NCI-H1092 (cell line): ENCODE data around the gene FAM151A.

Source experiments
- DNase-seq: peaks from one replicate; lab custom pipeline; 2025; lab: John Stamatoyannopoulos, UW

The FAM151A gene

DNA sequence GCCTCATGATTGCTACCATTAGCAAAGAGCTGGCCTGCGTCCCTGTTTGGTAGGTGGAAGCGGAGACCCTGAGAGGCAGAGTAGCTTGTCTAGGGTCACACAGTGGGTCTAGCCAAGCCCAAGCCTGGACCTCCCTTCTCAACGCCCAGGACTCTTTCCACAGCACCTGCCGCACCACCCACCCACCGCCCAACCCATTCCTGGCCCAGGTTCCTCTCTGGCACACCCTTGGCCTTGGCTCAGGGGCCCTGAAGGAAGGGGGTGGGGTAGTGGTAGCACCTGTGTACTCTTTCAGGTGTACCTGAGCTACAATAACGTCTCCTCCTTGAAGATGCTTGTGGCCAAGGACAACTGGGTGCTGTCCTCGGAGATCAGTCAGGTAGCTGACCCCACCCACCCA is 19.3 kb downstream of the FAM151A start:
- no peak for DNase-seq

DNA sequence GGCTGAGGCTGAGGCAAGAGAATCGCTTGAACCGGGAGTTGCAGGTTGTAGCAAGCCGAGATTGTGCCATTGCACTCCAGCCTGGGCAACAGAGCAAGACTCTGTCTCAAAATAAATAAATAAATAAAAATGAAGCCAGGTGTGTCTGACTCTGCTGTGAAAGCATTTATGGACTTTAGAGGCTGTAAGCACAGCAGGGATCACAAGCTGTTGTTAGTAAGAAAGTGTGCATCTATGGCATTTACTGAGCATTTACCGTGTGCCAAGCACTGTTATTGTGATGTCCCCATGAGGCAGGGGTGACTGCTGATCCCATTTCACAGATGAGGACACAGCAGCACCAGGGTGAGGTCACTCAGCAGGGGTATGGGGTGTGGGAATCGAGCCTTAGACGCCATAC is 20.1 kb downstream of the FAM151A start:
- no peak for DNase-seq

DNA sequence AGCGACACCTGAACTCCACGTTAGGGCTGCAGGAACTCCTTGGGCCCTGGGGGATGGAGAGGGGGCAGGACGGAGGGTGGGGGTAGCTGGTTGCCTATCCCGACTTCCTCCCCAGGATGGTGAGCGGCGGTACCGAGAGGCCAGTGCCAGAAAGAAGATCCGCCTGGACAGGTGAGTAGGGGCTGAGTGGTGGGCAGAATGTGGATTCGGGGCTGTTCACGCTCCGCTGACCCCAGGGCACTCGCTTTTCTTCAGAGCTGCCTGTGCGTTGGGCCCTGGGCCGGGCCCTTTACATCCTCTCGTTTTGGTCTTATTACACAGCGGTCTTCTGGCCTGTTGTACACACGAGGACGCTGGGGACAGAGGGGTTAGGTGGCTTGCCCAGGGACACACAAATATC is 20.8 kb downstream of the FAM151A start:
- no peak for DNase-seq

DNA sequence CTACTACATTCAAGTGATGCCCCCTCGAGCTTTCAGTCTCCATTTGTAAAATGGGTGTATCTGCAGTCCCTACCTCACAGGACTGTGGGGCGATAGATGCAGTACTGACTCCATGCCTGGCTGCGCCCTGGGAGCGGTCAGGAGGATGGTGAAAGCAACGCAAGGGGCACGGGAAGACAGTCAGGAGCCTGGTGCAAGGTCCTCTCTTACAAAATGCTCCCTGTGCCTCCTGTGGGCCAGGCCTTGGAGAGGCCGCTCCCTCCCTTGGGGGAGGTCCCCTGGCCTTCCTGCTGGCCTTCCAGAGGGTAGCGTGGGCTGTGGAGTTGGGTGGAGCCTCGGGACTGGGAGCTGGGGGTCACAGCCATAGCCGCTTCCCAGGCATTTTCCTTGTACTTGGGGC is 21.6 kb downstream of the FAM151A start:
- no peak for DNase-seq

DNA sequence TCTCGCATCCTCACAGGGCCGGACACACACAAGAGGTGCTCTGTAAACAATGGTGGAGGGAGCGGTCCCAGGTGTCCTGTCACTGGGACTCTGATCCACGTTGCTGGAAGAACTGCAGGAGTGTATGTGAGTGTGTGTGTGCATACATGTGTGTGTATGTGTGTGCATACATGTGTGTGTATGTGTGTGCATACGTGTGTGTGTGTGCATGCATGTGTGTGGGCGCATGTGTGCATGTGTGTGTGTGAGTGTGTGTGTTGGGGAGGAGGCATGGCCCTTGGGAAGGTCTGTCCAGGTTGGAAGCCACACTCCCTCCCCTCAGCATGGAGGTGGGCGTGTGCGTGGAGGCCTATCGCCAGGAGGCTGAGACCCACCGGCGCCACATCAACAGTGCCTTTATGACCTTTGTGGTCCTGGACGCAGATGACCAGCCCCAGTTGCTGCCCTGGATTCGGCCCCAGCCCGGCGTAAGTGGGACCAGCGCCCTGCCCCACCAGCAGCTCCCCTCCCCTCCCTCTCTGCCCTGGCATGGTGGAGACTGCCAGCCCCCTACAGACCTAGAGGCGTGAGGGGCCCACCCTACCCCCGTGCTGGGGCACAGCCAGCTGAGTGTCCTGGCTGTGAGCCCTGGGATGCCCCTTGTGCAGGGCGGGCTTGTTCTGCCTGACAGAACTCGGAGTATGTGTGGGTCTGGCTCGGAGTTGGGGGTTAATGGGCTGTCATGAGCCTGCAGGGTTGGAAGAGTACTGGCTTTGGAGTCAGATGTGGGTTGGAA is 22.2 kb downstream of the FAM151A start:
- no peak for DNase-seq

DNA sequence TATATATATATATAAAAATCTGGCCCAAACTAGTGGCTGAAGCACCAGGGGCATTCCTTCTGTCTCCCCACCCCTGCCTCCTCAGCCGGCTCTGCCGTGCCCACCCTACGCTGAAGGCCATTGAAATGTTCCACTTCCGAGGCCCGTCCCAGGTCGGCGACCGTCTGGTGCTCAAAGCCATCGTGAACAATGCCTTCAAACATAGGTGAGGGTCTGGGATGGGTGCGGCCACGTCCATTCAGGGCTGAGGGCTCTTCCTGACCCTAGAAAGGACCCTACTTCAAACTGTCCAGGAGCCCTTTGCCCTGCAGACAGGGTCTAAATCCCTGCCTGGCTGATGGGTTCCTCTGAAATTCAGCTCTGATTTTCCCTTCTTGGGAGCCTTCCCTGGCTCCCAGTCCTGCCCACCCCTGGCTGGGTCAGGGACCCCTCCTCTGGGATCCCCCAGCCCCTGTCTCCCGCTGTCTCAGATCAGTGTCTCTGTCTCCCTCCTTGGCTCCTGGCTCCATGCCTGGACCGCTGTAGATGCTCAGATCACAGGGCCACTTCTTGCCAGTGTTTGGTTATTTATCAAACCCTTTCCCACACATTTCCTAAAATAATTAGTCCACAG is 24.0 kb downstream of the FAM151A start:
- no peak for DNase-seq

DNA sequence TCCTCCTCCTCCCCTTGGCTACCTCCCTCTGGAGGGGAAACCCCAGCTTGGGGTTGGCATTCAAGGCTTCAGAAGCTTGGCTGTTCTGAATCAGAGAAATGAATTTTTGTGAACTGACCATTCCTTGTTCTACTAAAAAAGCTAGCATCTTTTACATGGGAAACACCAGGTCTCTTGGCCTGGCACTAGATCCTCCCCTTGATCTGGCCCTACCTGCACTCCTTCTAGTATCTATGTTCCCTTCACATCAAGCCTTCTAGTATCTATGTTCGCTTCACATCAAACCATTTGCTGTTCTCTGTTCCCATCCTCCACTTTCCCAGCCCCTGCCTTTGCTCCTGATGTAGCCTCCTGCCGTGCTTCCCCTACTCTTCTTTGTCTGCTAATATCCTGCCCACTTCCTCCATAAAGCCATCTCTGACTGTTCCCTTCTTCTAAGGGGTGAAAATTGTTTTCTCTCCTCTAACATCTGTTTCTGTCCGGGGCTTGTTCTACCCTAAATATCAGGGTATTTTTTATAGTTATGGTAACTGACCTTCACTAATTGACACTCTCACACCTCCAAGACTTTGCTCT is 25.8 kb downstream of the FAM151A start:
- no peak for DNase-seq

DNA sequence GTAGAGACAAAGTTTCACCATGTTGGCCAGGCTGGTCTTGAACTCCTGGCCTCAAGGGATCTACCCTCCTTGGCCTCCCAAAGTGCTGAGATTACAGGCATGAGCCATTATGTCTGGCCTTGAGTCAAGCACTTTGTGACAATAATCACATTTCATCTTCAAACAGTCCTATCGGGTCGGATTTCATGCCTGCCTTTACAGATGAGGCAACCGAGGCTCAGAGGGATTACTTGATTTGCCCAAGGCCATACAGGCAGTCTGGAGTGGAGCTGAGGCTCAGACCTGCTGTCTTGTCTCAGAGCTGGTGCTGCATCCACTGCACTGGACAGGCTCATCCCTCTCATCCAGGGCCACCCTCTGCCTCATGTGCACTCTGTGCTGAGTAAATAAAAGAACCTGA is 26.6 kb downstream of the FAM151A start:
- DNase-seq: no peak

DNA sequence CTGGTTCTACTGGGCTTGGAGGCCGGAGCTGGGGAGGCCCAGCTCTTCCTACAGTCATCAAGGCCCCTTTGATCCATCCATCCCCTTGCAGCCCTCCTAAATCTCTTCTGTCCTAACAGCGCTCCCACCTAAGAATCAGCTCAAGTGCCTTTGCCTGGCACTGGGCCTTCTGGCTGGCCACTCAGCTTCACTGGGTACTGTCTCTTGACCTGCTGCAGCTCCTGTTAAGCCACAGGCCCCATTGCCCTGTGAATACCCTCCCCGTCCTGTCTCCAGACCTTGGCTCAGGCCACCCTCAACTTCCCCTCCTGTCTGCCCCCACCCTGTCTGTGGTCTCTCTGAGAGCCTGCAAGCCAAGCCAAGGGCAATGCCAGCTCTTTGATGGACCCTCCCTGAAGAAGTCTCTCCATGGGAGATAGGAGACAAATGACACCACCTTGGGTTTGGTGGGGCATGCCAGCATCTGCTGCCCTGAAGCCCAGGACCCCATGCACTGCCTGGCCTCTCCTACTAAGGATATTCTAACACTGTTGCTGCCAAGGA is 27.3 kb downstream of the FAM151A start:
- DNase-seq: no peak

DNA sequence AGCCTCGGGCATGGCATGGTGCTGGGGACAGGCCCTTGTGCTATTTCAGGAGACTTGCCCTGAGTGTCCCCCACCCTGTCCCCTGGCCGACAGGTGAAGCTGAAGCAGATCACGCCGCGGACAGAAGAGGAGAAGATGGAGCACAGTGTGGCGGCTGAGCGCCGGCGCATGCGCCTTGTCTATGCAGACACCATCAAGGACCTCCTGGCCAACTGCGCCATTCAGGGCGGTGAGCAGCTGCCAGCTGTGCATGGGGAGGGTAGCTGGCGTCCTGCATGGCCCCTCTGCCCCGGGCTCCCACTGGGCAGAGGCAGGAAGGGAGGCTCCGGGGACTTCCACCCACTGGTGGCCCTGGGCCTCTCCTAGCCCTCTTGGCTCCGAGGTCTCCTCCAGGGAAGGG is 28.9 kb downstream of the FAM151A start:
- DNase-seq: no peak

DNA sequence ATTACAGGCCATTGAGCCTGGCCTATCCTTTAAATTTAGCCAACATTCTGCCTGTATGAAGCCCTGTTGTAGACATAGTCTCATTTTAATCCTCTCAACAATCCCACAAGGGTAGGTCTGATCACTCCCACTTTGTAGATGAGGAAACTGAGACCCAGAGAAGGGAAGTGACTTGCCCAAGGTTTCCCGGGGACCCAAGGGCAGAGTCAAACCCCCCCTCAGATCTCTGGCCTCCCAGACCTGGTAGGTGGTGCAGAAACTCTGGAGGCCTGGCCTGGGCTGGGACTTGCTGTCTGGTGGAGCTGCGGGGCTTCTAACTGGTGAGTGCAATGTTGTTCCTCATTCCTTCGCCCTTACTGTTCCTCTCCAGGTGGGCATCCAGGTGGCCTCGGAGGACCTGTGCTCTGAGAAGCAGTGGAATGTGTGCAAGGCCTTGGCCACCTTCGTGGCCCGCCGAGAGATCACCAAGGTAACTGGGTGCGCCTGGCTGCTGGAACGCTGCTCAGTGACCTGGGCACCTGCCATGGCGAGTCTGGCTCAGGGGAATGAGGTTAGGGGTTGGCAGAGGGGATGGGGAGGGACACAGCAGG is 29.7 kb downstream of the FAM151A start:
- no peak for DNase-seq

DNA sequence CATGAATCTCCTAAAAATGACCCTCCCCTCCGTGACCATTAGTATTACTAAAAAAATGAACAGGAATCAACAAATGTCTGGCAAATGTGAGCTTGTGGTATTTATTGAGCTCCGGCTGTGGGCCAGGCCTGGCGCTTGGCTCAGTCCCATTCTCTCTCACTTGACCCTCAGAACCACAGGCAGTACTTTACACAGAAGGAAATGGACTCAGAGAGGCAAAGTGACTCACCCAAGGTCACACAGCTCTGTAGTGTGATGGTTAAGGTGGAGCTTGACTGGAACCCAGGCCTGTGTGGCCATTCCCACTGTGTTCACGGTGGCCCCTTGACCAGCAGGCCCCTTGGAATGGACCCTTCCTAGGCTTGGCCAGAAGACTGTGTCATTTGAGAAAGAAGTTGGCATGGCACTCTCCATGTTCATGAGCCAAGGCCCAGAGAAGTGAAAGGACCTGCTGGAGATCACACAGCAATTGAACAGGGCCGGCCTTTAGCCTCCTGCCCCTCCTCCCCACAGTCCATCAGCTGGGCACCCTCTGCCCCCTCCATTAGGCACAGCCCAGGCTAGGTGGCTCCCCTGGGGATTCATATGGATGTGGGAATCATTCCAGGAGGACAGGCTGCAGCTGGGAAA is 32.1 kb downstream of the FAM151A start:
- DNase-seq: no peak

DNA sequence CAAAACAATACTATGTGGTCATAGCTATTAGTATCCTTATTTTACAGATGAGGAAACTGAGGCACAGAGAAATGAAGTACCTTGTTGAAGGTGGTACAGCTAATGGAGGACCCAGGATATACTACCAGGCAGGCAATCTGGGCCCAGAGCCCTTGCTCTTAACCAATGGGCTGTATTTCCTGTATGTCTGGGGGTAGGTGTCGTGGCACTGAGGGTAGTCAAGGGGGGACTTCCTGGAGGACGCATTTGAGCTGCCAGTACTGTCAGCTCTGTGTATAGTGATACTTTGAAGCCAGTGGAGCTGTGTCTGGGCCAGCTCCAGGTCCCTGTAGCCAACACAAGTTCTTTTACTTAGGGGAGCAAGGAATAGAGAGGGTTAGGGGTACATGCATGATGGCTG is 34.9 kb downstream of the FAM151A start:
- no peak for DNase-seq

DNA sequence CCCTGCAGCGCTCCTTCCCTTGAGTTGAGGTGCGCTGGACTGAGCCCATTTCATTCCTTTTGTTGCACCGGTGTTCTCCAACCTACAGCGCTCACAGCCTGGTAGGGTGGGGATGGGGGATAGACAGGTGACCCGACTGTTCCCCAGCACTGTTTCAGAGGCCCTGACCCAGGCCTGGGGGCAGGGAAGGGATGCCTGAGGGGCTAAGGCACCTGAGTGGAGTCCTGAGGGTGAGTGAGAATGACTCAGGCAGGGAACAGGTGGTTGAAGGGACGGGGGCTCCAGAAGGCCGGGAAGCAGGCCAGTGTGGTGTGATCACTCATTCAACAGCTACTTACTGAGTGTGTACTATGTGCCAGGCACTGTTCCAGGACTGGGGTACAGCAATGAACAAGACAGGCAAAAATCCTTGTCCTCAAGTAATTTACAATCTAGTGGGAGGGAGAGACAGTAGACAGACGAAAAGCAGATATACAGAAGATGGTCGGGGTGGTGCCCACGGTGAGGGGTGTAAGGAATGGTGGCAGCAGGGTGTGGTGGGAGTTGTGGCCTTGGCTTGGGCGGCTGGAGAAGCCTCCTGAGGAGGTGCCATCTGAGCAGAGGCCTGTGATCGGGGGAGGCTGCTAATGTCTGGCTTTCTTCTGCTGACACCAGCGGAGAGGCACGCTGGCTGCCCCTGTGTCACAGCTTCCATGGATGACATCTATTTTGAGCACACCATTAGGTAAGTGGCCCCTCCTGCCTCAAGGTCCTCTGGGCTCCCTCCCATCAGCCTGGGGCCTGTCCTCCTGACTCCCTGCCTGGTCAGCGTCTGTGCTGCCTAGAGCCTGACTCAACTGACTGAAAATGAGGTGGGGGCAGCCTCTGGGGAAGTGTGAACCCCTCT is 37.9 kb downstream of the FAM151A start:
- DNase-seq: no peak

DNA sequence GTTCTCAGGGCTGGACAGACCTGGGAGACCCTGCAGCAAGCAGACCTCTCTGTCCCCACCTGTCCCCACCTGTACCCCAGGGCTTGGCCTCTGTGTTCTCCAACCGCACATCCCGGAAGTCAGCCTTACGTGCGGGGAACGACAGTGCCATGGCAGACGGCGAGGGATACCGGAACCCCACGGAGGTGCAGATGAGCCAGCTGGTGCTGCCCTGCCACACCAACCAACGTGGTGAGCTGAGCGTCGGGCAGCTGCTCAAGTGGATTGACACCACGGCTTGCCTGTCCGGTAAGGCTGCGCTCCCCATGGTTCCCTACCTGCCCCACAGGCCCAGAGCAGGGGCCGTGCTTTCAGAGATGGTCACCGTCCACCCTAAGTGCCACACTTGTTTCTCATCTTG is 38.8 kb downstream of the FAM151A start:
- DNase-seq: no peak

DNA sequence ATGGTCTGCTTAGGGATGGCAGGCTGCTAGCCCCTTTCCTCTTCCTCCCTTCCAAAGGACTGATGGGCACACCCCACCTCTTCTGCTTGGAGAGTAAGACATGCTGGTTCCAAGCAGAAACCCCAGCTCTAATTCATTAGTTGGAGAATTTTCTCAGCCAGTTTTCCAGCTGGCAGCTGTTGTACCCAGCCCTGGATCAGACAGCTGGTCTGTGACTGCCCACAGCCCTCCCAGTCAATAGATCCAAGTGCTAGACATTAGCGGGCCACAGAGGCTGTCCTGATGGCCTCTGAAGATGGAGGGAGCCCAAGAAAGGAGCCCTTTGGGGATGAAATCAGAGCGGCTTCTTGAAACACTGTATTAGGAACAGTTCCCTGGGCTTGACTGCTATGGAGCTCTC is 39.5 kb downstream of the FAM151A start:
- no peak for DNase-seq

DNA sequence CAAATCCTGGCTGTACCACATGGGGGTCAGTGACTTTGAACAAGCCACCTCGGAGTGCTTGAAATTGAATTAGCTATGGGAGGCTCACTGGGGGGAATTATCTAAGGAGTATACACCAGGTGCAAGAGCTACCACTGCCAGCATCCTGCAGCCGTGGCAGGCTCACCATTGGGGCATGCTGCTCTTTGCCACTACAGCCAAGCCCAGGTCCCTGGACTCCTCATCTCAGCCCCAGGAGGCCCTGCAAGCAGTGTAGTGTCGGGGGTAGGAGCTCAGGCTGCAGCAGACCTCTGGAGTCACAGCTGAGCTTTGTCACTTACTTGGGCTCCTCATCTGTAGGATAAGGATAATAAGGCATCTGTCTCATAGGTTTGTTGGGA is 40.0 kb downstream of the FAM151A start:
- DNase-seq: no peak

DNA sequence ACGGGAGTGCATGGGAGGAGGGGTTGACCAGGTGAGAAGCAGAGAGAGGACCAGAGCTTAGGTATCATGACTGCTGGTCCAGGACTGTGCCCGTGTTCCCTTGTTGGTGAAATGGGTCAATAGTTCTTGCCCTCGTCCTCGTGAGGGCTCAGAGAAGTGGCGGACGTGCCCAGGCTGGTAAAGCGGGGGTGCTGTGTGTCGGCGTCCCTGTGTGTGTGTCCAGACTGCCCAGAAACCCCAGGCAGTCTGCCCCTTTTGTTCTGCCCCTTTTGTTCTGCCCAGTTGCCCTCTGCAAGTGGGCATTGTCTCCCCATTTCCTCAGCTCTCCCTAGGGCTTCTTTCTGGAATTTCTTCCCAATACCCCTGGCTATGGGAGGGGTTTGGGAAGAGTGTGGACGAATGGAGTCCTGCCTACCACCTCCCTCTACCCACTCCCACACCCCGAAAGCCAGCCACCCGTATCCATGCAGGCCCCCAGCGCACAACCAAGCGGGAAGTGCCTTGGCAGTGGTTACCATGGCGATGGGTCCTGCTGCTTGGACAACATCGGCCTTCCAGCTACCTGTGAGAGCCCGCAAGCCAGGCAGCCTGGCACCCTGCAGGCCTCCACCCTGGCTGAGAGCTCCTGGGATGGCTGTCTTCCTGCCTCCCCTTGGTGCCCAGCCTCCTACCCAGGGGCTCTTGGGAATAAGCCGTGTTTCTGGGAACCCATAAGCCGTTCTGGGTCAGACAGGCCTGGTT is 40.6 kb downstream of the FAM151A start:
- DNase-seq: no peak

DNA sequence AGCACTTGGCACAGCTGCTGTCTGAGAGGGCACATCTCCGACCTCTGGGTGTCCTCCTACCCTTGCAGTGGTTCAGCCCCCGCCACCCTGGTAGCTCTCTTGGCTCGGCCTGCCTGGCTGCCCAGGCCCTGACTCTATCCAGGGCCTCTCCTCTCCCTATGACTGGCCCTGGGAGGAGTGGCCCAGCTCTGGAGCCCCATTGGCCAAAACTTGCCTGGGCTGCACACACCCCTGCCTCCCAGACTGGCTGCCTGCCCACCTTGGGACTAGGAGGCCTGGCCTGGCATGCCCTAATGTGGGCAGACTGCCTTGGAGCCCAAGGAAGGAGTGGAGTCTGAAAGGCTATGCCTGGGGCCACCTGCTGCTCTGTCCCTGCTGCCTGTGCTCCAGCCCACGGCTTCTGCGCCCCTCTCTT is 41.7 kb downstream of the FAM151A start:
- DNase-seq: no peak

DNA sequence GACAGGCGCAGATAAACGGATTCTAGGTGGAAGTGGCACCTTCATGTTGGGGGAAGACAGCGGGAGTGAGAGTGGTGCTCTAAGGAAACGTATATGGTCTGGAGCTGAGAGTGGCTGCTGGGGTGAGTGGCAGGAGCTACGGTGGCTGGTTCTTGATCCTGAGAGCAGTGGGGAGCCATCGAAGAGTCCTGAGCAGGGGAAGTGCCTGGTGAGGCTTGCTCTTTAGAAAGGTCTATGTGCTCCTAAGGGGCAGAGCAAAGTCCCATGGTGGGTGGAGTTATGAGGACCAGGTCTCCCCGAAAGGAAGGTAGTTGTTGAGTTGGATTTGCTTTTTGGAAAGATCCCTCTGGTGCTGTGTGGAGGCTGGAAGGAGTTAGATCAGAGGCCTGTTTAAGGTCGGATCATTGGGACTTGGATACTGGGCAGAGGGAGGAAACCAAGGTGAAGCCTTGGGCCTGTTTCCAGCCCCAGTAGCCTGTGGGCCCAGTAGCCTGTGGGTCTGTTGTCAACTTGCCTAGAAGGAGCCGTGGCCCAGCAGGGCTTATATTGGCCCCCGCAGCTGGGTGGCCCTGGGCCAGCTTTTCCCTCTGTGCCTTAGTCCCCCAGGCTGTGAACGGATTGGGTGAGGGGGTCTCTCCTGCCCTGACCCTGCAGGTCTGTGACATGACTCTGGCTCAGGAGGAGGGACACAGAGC is 42.3 kb downstream of the FAM151A start:
- no peak for DNase-seq
